Measurements from ENCODE around the gene MAMDC2.

MAMDC2 gene

DNA sequence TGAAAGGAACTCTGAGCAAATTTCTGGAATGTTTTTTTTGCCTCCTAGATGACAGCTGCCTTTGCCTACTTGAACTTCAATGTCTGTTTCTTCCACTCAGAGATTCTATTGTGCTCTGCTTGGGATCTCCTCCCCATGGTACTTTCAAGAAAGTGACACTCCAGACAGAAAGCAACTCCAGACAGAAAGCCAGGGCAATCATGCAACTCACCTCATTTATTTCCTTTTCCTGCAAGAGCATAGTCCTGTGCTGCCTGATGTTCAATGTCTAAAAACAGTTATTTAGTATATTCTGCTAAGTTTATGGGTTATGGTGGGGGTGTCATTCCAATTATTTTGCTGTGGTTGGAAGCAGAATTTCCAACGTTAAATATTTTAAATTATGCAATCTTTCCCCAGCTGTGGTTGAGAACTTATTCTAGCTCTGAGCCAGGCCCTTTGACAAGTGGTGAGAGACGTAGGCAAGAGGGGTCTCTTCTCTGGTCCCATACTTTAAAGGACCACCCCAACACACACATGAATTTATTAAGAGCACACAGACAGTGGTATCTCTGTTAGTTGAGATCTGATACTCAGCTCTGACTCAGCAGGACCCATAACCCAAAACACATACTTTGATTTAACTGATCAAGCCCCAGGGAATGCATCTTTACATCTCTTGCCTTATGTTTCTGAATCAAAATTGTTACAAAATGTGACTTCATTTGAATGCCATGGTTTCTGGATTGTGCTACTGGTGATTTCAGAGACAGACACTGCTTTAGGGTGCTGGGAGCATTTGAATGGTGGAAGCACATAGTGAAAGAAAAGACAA, 39.5 kb upstream of the MAMDC2 start:
- TF ChIP-seq, protein P1, sequence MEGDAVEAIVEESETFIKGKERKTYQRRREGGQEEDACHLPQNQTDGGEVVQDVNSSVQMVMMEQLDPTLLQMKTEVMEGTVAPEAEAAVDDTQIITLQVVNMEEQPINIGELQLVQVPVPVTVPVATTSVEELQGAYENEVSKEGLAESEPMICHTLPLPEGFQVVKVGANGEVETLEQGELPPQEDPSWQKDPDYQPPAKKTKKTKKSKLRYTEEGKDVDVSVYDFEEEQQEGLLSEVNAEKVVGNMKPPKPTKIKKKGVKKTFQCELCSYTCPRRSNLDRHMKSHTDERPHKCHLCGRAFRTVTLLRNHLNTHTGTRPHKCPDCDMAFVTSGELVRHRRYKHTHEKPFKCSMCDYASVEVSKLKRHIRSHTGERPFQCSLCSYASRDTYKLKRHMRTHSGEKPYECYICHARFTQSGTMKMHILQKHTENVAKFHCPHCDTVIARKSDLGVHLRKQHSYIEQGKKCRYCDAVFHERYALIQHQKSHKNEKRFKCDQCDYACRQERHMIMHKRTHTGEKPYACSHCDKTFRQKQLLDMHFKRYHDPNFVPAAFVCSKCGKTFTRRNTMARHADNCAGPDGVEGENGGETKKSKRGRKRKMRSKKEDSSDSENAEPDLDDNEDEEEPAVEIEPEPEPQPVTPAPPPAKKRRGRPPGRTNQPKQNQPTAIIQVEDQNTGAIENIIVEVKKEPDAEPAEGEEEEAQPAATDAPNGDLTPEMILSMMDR (IDR thresholded peaks at IDR 0.05; ENCODE audit: low read depth, low read length, missing control alignments) = no peak
- H3K4me3 ChIP-seq (replicated peaks; ENCODE audit: low read depth, low read length) = no peak overlapping the region
- no peak for DNase-seq (ENCODE audit: extremely low read depth, low read depth)

DNA sequence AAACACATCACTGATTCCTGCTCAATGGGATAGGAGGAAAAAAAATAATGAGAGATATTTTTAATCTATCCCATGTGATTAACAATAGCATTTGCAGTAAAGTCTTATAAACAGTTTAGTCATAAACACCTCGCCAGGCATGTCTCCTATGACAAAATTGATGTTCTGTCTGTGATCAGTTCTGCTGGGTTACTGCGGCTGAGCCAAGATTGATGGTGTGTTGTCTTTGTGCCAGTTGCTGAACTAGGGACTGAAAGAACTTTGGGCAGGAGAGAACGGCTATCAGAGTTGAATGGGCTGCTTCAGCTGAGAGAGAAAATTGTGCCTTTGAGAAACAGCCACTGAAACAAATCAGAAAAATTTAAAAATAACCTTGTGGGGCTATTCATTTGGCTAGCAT, 37.3 kb upstream of the MAMDC2 start:
- no peak for DNase-seq (ENCODE audit: extremely low read depth, low read depth)
- TF ChIP-seq, protein P1 (IDR thresholded peaks at IDR 0.05; ENCODE audit: low read depth, low read length, missing control alignments) = no peak
- H3K4me3 ChIP-seq (replicated peaks; ENCODE audit: low read depth, low read length) = no peak overlapping the region

DNA sequence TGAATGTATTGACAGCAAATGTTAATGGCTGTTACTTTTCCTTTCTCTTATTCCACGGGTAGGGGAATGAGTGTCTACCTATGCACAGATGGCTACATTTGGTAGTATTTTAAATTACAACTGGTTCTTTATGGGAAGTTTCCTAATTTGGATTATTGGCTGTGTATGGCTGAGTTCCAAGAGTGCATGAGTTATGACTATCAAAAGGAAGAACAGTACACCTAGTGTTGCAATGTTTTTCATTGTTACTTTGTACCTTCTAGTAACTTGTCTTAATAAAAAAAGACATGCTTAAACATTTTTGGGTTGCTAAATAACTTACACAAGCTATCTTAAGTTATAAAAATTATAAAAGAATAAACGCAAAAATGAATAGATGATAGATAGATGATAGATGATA, 35.8 kb upstream of the MAMDC2 start:
- TF ChIP-seq, protein P1 (IDR thresholded peaks at IDR 0.05; ENCODE audit: low read depth, low read length, missing control alignments) = no peak
- DNase-seq (ENCODE audit: extremely low read depth, low read depth) = no peak
- H3K4me3 ChIP-seq (replicated peaks; ENCODE audit: low read depth, low read length) = no peak overlapping the region

DNA sequence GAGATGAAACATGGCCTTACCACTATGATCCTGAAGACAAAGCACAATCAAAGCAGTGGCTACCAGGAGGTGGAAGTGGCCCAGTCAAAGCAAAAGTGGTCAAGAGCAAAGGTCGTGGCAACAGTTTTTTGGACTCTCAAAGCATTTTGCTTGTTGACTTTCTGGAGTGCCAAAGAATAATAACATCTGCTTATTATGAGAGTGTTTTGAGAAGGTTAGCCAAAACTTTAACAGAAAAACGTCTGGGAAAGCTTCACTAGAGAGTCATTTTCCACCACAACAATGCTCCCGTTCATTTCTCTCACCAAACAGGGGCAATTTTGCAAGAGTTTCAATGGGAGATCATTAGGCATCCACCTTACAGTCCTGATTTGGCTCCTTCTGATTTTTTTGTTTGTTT, 33.6 kb upstream of the MAMDC2 start:
- no peak overlapping the region for H3K4me3 ChIP-seq (replicated peaks; ENCODE audit: low read depth, low read length)
- TF ChIP-seq, protein P1 (IDR thresholded peaks at IDR 0.05; ENCODE audit: low read depth, low read length, missing control alignments) = no peak
- DNase-seq (ENCODE audit: extremely low read depth, low read depth) = no peak

DNA sequence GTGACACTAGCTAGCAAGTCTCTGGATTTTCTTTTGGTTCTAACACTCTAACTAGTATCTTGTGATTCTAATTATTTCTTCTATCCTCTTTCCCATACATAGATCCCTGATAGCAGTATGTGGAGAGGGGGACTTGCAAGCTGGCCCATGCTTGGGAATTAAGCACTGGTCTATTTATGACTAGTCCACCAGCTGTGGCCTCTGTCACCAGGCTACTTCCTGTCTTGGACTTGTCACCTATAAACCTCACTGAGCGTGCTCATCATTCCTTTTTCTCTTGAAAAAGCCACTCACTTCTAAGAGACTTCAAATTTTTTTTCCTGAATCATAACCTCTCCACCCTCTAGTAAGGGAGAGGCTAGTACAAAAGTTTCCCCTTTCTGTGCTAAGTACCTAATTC, 32.3 kb upstream of the MAMDC2 start:
- TF ChIP-seq, protein P1 (IDR thresholded peaks at IDR 0.05; ENCODE audit: low read depth, low read length, missing control alignments) = no peak
- no peak overlapping the region for H3K4me3 ChIP-seq (replicated peaks; ENCODE audit: low read depth, low read length)
- DNase-seq (ENCODE audit: extremely low read depth, low read depth) = no peak

DNA sequence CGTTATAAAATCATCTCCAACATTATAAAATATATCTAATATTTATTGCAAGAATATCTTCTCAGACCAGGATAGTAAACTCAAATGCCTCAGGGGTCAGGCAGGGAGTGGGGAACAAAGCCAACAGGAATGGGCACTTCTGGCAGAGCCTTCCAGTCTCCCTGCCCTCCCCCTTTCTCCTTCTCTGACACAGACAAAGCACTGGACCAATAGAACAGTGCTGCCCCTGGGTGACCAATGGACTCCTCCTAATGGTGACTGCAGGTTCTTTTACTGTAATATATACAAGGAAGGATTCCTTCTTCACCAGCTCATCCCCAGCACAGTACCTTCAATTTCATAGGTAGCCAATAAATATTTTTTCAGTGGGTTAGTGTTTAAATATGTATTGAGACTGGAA, 31.1 kb upstream of the MAMDC2 start:
- H3K4me3 ChIP-seq (replicated peaks; ENCODE audit: low read depth, low read length) = no peak overlapping the region
- TF ChIP-seq, protein P1 (IDR thresholded peaks at IDR 0.05; ENCODE audit: low read depth, low read length, missing control alignments) = no peak
- no peak for DNase-seq (ENCODE audit: extremely low read depth, low read depth)

Data from HFF-Myc (cell line).